ENCODE results near the gene RHOBTB1.

DNA sequence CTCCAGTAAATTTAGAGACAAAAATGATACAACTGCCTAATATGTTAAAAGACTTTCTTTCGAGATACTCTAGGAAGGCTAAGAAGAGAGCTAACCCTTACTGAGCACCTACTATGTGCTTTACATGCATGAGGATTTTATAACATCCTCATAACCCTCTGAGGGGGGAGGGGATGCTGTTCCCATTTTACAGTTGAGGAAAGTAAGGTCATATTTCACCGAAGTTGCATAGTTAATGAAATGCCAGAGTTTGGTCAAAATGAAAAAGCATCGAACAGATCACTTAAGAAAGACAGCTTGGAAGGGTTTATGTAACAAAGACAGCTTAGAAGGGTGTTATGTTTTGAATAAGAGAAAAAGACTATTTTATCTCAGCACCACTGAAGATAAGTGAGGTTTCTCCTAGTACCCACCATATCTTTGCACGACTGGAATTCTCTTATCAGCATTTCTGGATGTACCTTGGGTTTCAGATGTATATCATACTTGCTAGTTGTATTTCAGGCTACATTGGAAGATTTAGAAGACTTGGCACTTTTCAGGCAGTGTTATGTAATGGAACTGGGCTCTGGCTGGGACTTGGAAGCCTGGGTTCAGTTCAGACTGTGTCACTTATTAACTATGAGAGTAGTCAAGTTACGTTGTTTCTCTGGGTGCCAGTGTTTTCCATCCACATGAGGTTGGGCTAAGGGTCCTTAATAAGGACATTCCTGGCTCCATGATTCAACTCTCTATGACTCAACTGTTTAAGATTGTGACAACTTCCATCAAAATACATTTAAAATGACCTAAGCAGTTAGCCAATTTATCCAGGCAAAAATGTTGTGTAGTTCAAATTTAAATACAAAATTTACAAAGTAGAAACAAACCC is 6.0 kb downstream of the RHOBTB1 start:
- TF ChIP-seq EP300 (IDR thresholded peaks at IDR 0.05; ENCODE audit: borderline replicate concordance) (no peak), RAD21 (IDR thresholded peaks at IDR 0.05; ENCODE audit: low read depth) (no peak), REST (IDR thresholded peaks at IDR 0.05; ENCODE audit: low read depth) (no peak), NFIC (IDR thresholded peaks at IDR 0.05) (no peak), YY1 (IDR thresholded peaks at IDR 0.05; ENCODE audit: low read depth) (no peak), EGR1 (IDR thresholded peaks at IDR 0.05) (no peak), CREB1 (IDR thresholded peaks at IDR 0.05; ENCODE audit: low read depth) (no peak), FOXM1 (IDR thresholded peaks at IDR 0.05; ENCODE audit: borderline replicate concordance, low read depth) (no peak), CEBPB (IDR thresholded peaks at IDR 0.05) (no peak), TEAD4 (IDR thresholded peaks at IDR 0.05) (no peak), TCF12 (IDR thresholded peaks at IDR 0.05; ENCODE audit: low read depth) (no peak), TAF1 (IDR thresholded peaks at IDR 0.05; ENCODE audit: low read depth) (no peak)
- TF ChIP-seq, protein P1, sequence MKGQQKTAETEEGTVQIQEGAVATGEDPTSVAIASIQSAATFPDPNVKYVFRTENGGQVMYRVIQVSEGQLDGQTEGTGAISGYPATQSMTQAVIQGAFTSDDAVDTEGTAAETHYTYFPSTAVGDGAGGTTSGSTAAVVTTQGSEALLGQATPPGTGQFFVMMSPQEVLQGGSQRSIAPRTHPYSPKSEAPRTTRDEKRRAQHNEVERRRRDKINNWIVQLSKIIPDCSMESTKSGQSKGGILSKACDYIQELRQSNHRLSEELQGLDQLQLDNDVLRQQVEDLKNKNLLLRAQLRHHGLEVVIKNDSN (IDR thresholded peaks at IDR 0.05), result no peak

Measured in Ishikawa (cell line).